Ramos (cell line): ENCODE measurements around the gene GLIS2.

Experiments used
- in situ Hi-C: fragments of 300-500 bp; cut with MboI; formaldehyde crosslinking; loops from one replicate; pipeline ENCODE4 v1.14.3; 2022; ENCODE audit warnings: low sequenced_read_pairs; ENCODE audit not compliant: unreplicated experiment

GLIS2 gene

GRCh38 chr16:4293822-4294457, 21.9 kb upstream of the GLIS2 start:
- in situ Hi-C loops: loop anchor here (5.0 kb wide), 1 partner anchor 38 kb away; no protein-coding TSS in a partner anchor

- in situ Hi-C loops: no loop called here
Measured at GRCh38 chr16:4295581-4295980, 20.3 kb upstream of the GLIS2 start.

- in situ Hi-C loops: no loop called here
Measured at GRCh38 chr16:4297480-4297879, 18.4 kb upstream of the GLIS2 start.

GRCh38 chr16:4298761-4299522, 16.9 kb upstream of the GLIS2 start:
- in situ Hi-C loops: no loop called here

GRCh38 chr16:4301177-4301576, 14.7 kb upstream of the GLIS2 start:
- in situ Hi-C loops: no loop called here

GRCh38 chr16:4301968-4302367, 13.9 kb upstream of the GLIS2 start:
- in situ Hi-C loops: no loop called here

GRCh38 chr16:4303973-4304372, 11.9 kb upstream of the GLIS2 start:
- in situ Hi-C loops: no loop called here

- in situ Hi-C loops: no loop called here
Measured at GRCh38 chr16:4306470-4307214, 9.2 kb upstream of the GLIS2 start.

- in situ Hi-C loops: no loop called here
Measured at GRCh38 chr16:4307215-4308037, 8.4 kb upstream of the GLIS2 start.

- in situ Hi-C loops: no loop called here
Measured at GRCh38 chr16:4309102-4309832, 6.6 kb upstream of the GLIS2 start.

- in situ Hi-C loops: no loop called here
Measured at GRCh38 chr16:4309833-4310266, 6.0 kb upstream of the GLIS2 start.

- in situ Hi-C loops: no loop called here
Measured at GRCh38 chr16:4313563-4314531, 2.0 kb upstream of the GLIS2 start.

GRCh38 chr16:4314532-4315185, 1.2 kb upstream of the GLIS2 start:
- in situ Hi-C loops: no loop called here

GRCh38 chr16:4316108-4316863, 419 bp downstream of the GLIS2 start:
- in situ Hi-C loops: no loop called here

- in situ Hi-C loops: no loop called here
Measured at GRCh38 chr16:4316864-4317531, 1.1 kb downstream of the GLIS2 start.

GRCh38 chr16:4317532-4318450, 1.9 kb downstream of the GLIS2 start:
- in situ Hi-C loops: no loop called here
